DND-41 (cell line): Measurements from ENCODE around the gene ZFHX3.

Source experiments
- ATAC-seq: fragments of 200-7000 bp; cut with Tn5 transposase; 3 replicates; pipeline ENCODE4 v1.9.1; 2021; ENCODE audit warnings: low read depth; ENCODE audit not compliant: insufficient read depth
- DNase-seq: peaks from one replicate; pipeline ENCODE4 v3.0.0-alpha.2; 2020
- H2AFZ ChIP-seq: 2 replicates; pipeline ENCODE4 v1.6.0; 2012; ENCODE audit warnings: low read depth, low read length
- H3K27ac ChIP-seq: 2 replicates; pipeline ENCODE4 v1.5.1; 2012; ENCODE audit warnings: low read length, inconsistent platforms
- H3K27me3 ChIP-seq: fragments of 200-600 bp; sonication (generic); 2 replicates; pipeline ENCODE4 v1.6.0; 2012; ENCODE audit warnings: low read length, mild to moderate bottlenecking, inconsistent platforms; ENCODE audit not compliant: insufficient read depth, poor library complexity
- H3K36me3 ChIP-seq: 2 replicates; pipeline ENCODE4 v1.5.1; 2012; ENCODE audit warnings: low read length, inconsistent platforms; ENCODE audit not compliant: insufficient read depth
- H3K4me1 ChIP-seq: 2 replicates; pipeline ENCODE4 v1.5.1; 2012; ENCODE audit warnings: mild to moderate bottlenecking, low read length; ENCODE audit not compliant: insufficient read depth
- H3K4me2 ChIP-seq: 2 replicates; pipeline ENCODE4 v1.6.0; 2012; ENCODE audit warnings: mild to moderate bottlenecking, moderate library complexity, low read length, inconsistent platforms; ENCODE audit not compliant: insufficient read depth
- H3K4me3 ChIP-seq, 2 experiments: fragments of 200-600 bp in 1 of 2; shearing (Covaris generic) in 1 of 2; 2 replicates each; pipeline ENCODE4 v1.5.1; 2012 to 2016; ENCODE audit warnings: inconsistent platforms in 2 of 2, low read length in 2 of 2, mild to moderate bottlenecking in 2 of 2, low read depth in 1 of 2, moderate library complexity in 1 of 2
- H3K79me2 ChIP-seq: 2 replicates; pipeline ENCODE4 v1.6.0; 2012; ENCODE audit warnings: low read length, inconsistent platforms; ENCODE audit not compliant: insufficient read depth
- H3K9ac ChIP-seq: 2 replicates; pipeline ENCODE4 v1.6.0; 2012; ENCODE audit warnings: low read depth, mild to moderate bottlenecking, inconsistent platforms, low read length, moderate library complexity
- H3K9me3 ChIP-seq: 2 replicates; pipeline ENCODE4 v1.5.1; 2012; ENCODE audit warnings: low read length, moderate library complexity, mild to moderate bottlenecking, inconsistent platforms; ENCODE audit not compliant: insufficient read depth, severe bottlenecking
- H4K20me1 ChIP-seq: 2 replicates; pipeline ENCODE4 v1.6.0; 2012; ENCODE audit warnings: low read length; ENCODE audit not compliant: insufficient read depth
- CTCF ChIP-seq: IDR thresholded peaks from 2 replicates; pipeline ENCODE4 v1.5.1; 2012; ENCODE audit warnings: borderline replicate concordance, low read length, moderate library complexity, mild to moderate bottlenecking; ENCODE audit not compliant: poor library complexity, severe bottlenecking; ENCODE audit errors: extremely low read depth
- EZH2 ChIP-seq: IDR thresholded peaks from 3 replicates; pipeline ENCODE4 v1.6.1; 2012; ENCODE audit warnings: borderline replicate concordance, low read depth, mild to moderate bottlenecking, moderate library complexity, low read length, inconsistent platforms; ENCODE audit not compliant: severe bottlenecking

The ZFHX3 gene

GRCh38 chr16:72833482-72833881 lies 214.4 kb downstream of the ZFHX3 start:
- Histone ChIP-seq H3K27me3 (no peaks in the 10 kb centered on the region), H3K4me2 (no peak overlapping the region), H3K9ac (no peak overlapping the region), H3K9me3 (no peaks in the 10 kb centered on the region), H4K20me1 (no peaks in the 10 kb centered on the region), H3K27ac (no peak overlapping the region), H3K36me3 (0 out of 2 replicates have a peak, but pooled peaks cover 3% of the 10 kb centered on the region), H3K4me3 (no peak overlapping the region), H3K79me2 (no peaks in the 10 kb centered on the region), H3K4me1 (no peaks in the 10 kb centered on the region), H2AFZ (no peak overlapping the region)
- no peak for DNase-seq
- no peak for TF ChIP-seq CTCF
- ATAC-seq, result no peak

- Histone ChIP-seq H3K4me2 (no peak overlapping the region), H3K9ac (no peak overlapping the region), H3K9me3 (no peaks in the 10 kb centered on the region), H3K27ac (no peak overlapping the region), H3K4me1 (no peaks in the 10 kb centered on the region), H4K20me1 (no peaks in the 10 kb centered on the region), H3K36me3 (0 out of 2 replicates have a peak, but pooled peaks cover 3% of the 10 kb centered on the region), H3K79me2 (no peaks in the 10 kb centered on the region), H2AFZ (no peak overlapping the region), H3K4me3 (no peak overlapping the region), H3K27me3 (no peaks in the 10 kb centered on the region)
- DNase-seq (peak; percentile 77), ATAC-seq (peak; percentile 89)
- peak; percentile 100 for TF ChIP-seq CTCF
- TF ChIP-seq EZH2, result no peak
These were observed 215.2 kb downstream of the ZFHX3 start for GRCh38 chr16:72832621-72833248.

- ATAC-seq (no peak), DNase-seq (no peak)
- TF ChIP-seq EZH2 (no peak), CTCF (no peak)
- Histone ChIP-seq H3K4me1 (no peaks in the 10 kb centered on the region), H2AFZ (no peak overlapping the region), H3K79me2 (no peaks in the 10 kb centered on the region), H3K36me3 (0 out of 2 replicates have a peak, but pooled peaks cover 3% of the 10 kb centered on the region), H3K4me2 (no peak overlapping the region), H3K9me3 (no peaks in the 10 kb centered on the region), H3K4me3 (no peak overlapping the region), H3K27ac (no peak overlapping the region), H3K27me3 (no peaks in the 10 kb centered on the region), H3K9ac (no peak overlapping the region), H4K20me1 (no peaks in the 10 kb centered on the region)
These were observed 217.8 kb downstream of the ZFHX3 start for GRCh38 chr16:72829846-72830775.
